Caco-2 (cell line): ENCODE data around the gene ZNF783. TPM values are rescaled to one million over a fixed set of nuclear protein-coding genes. Genes with fewer than 3 reads are reported as not detected.

Source experiments
- BruUV-seq: library from RNA; stranded (reverse); fragments of 400-500 nt; replicated peaks from 2 replicates; lab custom pipeline; 2021; lab: Mats Ljungman, UMichigan
- CTCF ChIA-PET: fragments of 300-600 bp; sonication (Branson Sonifier 250); formaldehyde crosslinking; loops from one replicate; lab custom pipeline; 2022; ENCODE audit warnings: antibody characterized with exemption; lab: Charles Lee
- POLR2A ChIA-PET: fragments of 300-600 bp; sonication (Branson Sonifier 250); formaldehyde crosslinking; loops from one replicate; lab custom pipeline; 2022; ENCODE audit warnings: antibody characterized with exemption; lab: Charles Lee
- DNase-seq, 2 experiments: peaks; one replicate each; pipeline versions ENCODE4 v3.0.0 to v3.0.0-alpha.2; 2020 to 2022
- H3K27me3 ChIP-seq: replicated peaks from 2 replicates; pipeline ENCODE4 v1.6.0; 2011; ENCODE audit warnings: low read length; ENCODE audit not compliant: control insufficient read depth, insufficient read depth
- H3K36me3 ChIP-seq: 2 replicates; pipeline ENCODE4 v1.5.1; 2011; ENCODE audit warnings: low read length; ENCODE audit not compliant: control insufficient read depth, insufficient read depth
- H3K4me1 ChIP-seq: fragments of 250-450 bp; sonication (Bioruptor Pico); 2 replicates; pipeline ENCODE4 v1.5.1; 2020; ENCODE audit warnings: mild to moderate bottlenecking
- H3K4me3 ChIP-seq: 2 replicates; pipeline ENCODE4 v1.5.1; 2011; ENCODE audit warnings: low read depth, mild to moderate bottlenecking, control low read depth, low read length
- H3K9me3 ChIP-seq: fragments of 250-450 bp; sonication (Bioruptor Pico); 2 replicates; pipeline ENCODE4 v1.5.1; 2020; ENCODE audit warnings: mild to moderate bottlenecking, moderate library complexity
- H3K27ac Mint-ChIP-seq: one replicate; pipeline ENCODE4 v1.8.0; 2022; ENCODE audit warnings: mixed read lengths; ENCODE audit not compliant: unreplicated experiment
- H3K27me3 Mint-ChIP-seq: one replicate; pipeline ENCODE4 v1.8.0; 2022; ENCODE audit warnings: mixed read lengths; ENCODE audit not compliant: insufficient read depth, unreplicated experiment
- H3K36me3 Mint-ChIP-seq: one replicate; pipeline ENCODE4 v1.8.0; 2022; ENCODE audit warnings: mild to moderate bottlenecking, mixed read lengths; ENCODE audit not compliant: insufficient read depth, unreplicated experiment
- H3K4me1 Mint-ChIP-seq: one replicate; pipeline ENCODE4 v1.8.0; 2022; ENCODE audit warnings: low read depth, mixed read lengths; ENCODE audit not compliant: unreplicated experiment
- H3K4me3 Mint-ChIP-seq: one replicate; pipeline ENCODE4 v1.8.0; 2022; ENCODE audit warnings: mild to moderate bottlenecking, moderate library complexity, mixed read lengths; ENCODE audit not compliant: unreplicated experiment
- H3K9me3 Mint-ChIP-seq: one replicate; pipeline ENCODE4 v1.8.0; 2022; ENCODE audit warnings: mixed read lengths; ENCODE audit not compliant: unreplicated experiment
- intact Hi-C: fragments of 100-400 bp; cut with micrococcal nuclease; formaldehyde crosslinking; loops from one replicate; pipeline ENCODE4 v1.10.0; 2022; ENCODE audit not compliant: unreplicated experiment
- total RNA-seq: library from RNA; stranded (reverse); gene quantifications from 2 replicates; pipeline ENCODE4 v1.2.3, GENCODE V29; 2022
- TF ChIP-seq, protein P1 (sequence below), 2 experiments: fragments of 200-600 bp in 1 of 2; IDR thresholded peaks; 1 replicate in 1 of 2; 2 replicates in 1 of 2; pipeline versions ENCODE4 v1.5.1 to v1.8.0; 2011 to 2022; ENCODE audit warnings: antibody characterized with exemption in 1 of 2, control low read depth in 1 of 2, inconsistent platforms in 1 of 2, low read depth in 1 of 2, low read length in 1 of 2, mild to moderate bottlenecking in 1 of 2, moderate library complexity in 1 of 2; ENCODE audit not compliant: insufficient read depth in 1 of 2, severe bottlenecking in 1 of 2, unreplicated experiment in 1 of 2

The ZNF783 gene
- total RNA-seq, 1 experiment from 2014 or later = 27.3 TPM

DNA sequence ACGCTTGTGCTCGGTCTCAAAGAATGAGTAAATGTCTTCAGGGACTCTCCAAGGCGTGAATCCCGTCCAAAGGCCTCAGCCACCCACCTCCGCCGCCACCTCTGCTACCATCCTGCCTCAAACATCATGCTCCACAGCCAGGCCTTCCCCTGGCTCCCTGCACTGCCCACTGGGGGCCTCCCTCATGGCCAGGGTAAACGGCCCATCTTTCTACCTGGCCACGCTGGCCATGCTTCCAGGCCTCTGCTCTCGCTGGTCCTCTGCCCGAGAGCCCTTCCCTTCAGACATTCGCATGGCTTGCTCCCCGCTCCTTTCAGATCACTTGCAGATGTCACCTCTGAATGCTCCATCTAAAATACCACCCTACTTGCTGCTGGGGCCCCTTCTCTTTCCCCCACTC lies 40.2 kb downstream of the ZNF783 start:
- no peak overlapping the region for H3K27ac Mint-ChIP-seq
- H3K9me3 Mint-ChIP-seq = no peaks in the 10 kb centered on the region
- ChIA-PET CTCF (no interaction called here), POLR2A (no interaction called here)
- Histone ChIP-seq H3K27me3 (no peaks in the 10 kb centered on the region), H3K9me3 (no peaks in the 10 kb centered on the region), H3K36me3 (no peaks in the 10 kb centered on the region), H3K4me1 (no peaks in the 10 kb centered on the region), H3K4me3 (no peak overlapping the region)
- DNase-seq = no peak
- H3K4me3 Mint-ChIP-seq = no peak overlapping the region
- peaks cover 7% of the 10 kb centered on the region for H3K4me1 Mint-ChIP-seq
- peaks cover 5% of the 10 kb centered on the region for H3K27me3 Mint-ChIP-seq
- no peaks in the 10 kb centered on the region for H3K36me3 Mint-ChIP-seq
- BruUV-seq = no TSS peak
- TF ChIP-seq, protein P1, sequence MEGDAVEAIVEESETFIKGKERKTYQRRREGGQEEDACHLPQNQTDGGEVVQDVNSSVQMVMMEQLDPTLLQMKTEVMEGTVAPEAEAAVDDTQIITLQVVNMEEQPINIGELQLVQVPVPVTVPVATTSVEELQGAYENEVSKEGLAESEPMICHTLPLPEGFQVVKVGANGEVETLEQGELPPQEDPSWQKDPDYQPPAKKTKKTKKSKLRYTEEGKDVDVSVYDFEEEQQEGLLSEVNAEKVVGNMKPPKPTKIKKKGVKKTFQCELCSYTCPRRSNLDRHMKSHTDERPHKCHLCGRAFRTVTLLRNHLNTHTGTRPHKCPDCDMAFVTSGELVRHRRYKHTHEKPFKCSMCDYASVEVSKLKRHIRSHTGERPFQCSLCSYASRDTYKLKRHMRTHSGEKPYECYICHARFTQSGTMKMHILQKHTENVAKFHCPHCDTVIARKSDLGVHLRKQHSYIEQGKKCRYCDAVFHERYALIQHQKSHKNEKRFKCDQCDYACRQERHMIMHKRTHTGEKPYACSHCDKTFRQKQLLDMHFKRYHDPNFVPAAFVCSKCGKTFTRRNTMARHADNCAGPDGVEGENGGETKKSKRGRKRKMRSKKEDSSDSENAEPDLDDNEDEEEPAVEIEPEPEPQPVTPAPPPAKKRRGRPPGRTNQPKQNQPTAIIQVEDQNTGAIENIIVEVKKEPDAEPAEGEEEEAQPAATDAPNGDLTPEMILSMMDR (IDR thresholded peaks at IDR 0.05; ENCODE audit: insufficient read depth in 1 of 2, low read depth in 1 of 2, low read length in 1 of 2, severe bottlenecking in 1 of 2, unreplicated experiment in 1 of 2) = no peak
- intact Hi-C loops = no loop called here

DNA sequence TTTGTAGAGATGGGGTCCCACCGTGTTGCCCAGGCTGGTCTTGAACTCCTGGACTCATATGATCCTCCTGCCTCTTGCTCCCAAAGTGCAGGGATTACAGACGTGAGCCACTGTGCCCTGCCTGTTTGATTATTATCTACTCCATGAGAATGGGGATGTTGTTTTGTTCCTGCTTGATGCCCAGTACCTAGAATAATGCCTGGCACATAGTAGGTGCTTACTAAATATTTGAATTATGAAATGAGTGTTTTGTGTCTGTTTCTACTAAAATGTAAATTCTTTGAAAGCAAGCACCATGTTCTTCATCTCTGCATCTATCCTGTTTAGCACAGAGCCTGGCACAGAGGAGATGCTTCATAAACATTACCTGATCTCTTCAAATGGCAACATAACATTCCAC lies 40.9 kb downstream of the ZNF783 start:
- no peaks in the 10 kb centered on the region for H3K27me3 ChIP-seq
- no peaks in the 10 kb centered on the region for H3K4me1 ChIP-seq
- TF ChIP-seq, protein P1 (IDR thresholded peaks at IDR 0.05; ENCODE audit: insufficient read depth in 1 of 2, low read depth in 1 of 2, low read length in 1 of 2, severe bottlenecking in 1 of 2, unreplicated experiment in 1 of 2) = no peak
- no TSS peak for BruUV-seq
- ChIA-PET POLR2A (no interaction called here), CTCF (no interaction called here)
- H3K36me3 ChIP-seq = no peaks in the 10 kb centered on the region
- intact Hi-C loops = no loop called here
- H3K27me3 Mint-ChIP-seq = peaks cover 5% of the 10 kb centered on the region
- H3K9me3 Mint-ChIP-seq = no peaks in the 10 kb centered on the region
- H3K4me3 ChIP-seq = no peak overlapping the region
- peaks cover 7% of the 10 kb centered on the region for H3K4me1 Mint-ChIP-seq
- no peaks in the 10 kb centered on the region for H3K9me3 ChIP-seq
- no peaks in the 10 kb centered on the region for H3K36me3 Mint-ChIP-seq
- H3K4me3 Mint-ChIP-seq = no peak overlapping the region
- DNase-seq = no peak
- H3K27ac Mint-ChIP-seq = no peak overlapping the region

DNA sequence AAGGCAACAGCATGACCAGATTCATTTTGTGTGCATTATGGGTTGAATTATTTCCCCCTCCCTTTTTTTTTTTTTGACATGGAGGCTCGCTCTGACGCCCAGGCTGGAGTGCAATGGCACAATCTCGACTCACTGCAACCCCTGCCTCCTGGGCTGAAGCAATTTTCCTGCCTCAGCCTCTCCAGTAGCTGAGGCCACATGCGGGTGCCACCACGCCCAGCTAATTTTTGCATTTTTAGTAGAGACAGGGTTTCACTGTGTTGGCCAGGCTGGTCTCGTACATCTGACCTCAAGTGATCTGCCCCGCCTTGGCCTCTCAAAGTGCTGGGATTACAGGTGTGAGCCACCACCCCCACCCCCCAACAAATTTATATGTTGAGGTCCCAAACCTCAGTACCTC lies 42.0 kb downstream of the ZNF783 start:
- POLR2A ChIA-PET = no interaction called here
- Mint-ChIP-seq H3K36me3 (no peaks in the 10 kb centered on the region), H3K4me3 (no peak overlapping the region), H3K4me1 (peaks cover 7% of the 10 kb centered on the region), H3K9me3 (no peaks in the 10 kb centered on the region), H3K27ac (no peak overlapping the region), H3K27me3 (peaks cover 5% of the 10 kb centered on the region)
- TF ChIP-seq, protein P1 (IDR thresholded peaks at IDR 0.05; ENCODE audit: insufficient read depth in 1 of 2, low read depth in 1 of 2, low read length in 1 of 2, severe bottlenecking in 1 of 2, unreplicated experiment in 1 of 2) = no peak
- Histone ChIP-seq H3K27me3 (no peaks in the 10 kb centered on the region), H3K9me3 (no peaks in the 10 kb centered on the region), H3K4me3 (no peak overlapping the region), H3K4me1 (no peaks in the 10 kb centered on the region), H3K36me3 (no peaks in the 10 kb centered on the region)
- no TSS peak for BruUV-seq
- intact Hi-C loops = no loop called here
- CTCF ChIA-PET = no interaction called here
- DNase-seq = no peak
